ENCODE measurements around the gene NME9.

GRCh38 chr3:138281561-138281960 lies 48.1 kb downstream of the NME9 start:
- TF ChIP-seq ZBTB21 (tag by site-specific recombination; IDR thresholded peaks at IDR 0.05) (no peak), CTCF (tag by site-specific recombination; IDR thresholded peaks at IDR 0.05) (no peak), ZNF561 (tag by site-specific recombination; IDR thresholded peaks at IDR 0.05; ENCODE audit: borderline replicate concordance) (no peak), ZNF654 (tag by site-specific recombination; IDR thresholded peaks at IDR 0.05; ENCODE audit: low read depth) (no peak), ZEB2 (tag by site-specific recombination; IDR thresholded peaks at IDR 0.05) (no peak), KLF16 (tag by site-specific recombination; IDR thresholded peaks at IDR 0.05) (no peak), ZNF184 (tag by site-specific recombination; IDR thresholded peaks at IDR 0.05) (no peak), ZNF274 (IDR thresholded peaks at IDR 0.05; ENCODE audit: low read length) (no peak), ZNF274 (tag by site-specific recombination; IDR thresholded peaks at IDR 0.05; ENCODE audit: borderline replicate concordance) (no peak), SCRT2 (tag by site-specific recombination; IDR thresholded peaks at IDR 0.05) (no peak)
